Cortex of kidney (tissue), 1 donor: ENCODE measurements around the gene SYNPR.

ENCODE experiments used
- DNase-seq: peaks from one replicate; lab custom pipeline; 2025; lab: John Stamatoyannopoulos, UW

SYNPR gene

DNA sequence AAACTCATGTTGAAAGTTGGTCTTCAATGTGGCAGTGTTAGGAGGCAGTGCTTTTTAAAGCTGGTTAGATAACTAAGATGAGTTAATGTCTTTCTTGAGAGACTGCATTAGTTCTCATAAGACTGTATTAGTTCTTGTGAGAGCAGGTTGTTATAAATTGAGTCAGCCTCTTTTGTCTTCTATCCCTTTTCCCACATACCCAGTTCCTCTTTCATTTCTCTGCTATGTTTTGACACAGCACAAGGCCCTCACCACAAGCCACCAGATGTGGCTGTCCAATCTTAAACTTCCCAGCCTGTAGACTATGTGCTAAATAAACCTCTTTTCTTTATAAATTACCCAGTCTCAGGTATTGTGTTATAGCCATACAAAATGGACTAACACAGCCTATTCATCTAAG is 279.8 kb downstream of the SYNPR start:
- DNase-seq = no peak

DNA sequence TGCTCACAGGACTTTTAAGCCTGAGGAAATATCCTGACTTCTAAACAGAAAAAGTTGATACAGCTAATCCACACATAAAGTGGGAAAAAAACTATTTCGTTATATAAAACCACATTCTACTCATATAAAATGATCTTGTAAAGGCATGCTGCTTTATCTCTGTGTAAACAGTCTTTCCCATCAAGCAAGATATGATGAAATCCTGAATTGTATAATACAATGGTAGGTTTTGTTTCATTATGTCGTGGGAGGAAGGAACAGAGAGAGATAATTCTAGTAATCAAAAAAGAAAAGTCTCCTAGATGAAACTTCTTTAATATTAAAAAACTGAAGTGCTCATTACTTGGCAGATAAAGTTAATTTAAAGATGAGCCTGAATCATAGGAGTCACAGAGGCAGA is 281.8 kb downstream of the SYNPR start:
- no peak for DNase-seq

DNA sequence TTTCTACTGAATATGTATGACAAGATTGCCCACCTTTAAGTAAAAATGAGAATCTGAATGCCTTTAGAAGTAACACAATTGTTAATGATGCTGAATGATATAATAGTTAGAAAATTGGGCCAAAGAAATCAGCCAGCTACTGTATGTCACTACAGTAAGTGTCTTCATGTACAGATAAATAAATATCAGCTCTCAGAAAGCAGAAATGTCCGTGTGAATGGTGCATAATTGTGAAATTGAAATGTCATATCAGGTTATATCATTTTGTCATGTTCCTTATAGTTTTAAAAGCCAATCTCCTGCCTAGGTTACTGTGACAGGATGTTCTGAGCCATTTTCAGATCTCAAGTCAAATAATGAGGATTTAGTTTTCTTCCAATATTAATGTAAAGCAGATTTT is 283.8 kb downstream of the SYNPR start:
- no peak for DNase-seq

DNA sequence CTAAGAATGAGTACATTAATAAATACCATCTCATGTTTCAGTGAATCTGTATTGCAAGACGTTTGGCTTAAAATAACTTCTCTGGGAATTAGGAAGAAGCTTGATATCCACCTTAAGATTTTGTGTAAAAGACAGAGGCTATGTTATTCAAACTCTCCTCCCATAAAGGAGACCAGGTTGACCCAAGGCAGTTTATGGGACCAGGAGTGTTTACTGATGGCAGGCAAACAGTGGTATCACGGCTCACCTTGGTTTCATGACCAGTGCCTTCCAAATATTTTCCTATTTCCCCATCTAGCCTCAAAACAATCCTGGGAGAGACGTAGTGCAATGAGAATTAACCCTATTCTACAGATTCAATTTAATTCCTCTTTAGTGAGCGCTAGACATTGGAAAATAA is 284.2 kb downstream of the SYNPR start:
- no peak for DNase-seq

GRCh38 chr3:63563572-63563971 is 285.5 kb downstream of the SYNPR start:
- no peak for DNase-seq

GRCh38 chr3:63565220-63565619 is 287.1 kb downstream of the SYNPR start:
- no peak for DNase-seq

- no peak for DNase-seq
These were observed 293.6 kb downstream of the SYNPR start for GRCh38 chr3:63571682-63572081.

- no peak for DNase-seq
These were observed 298.7 kb downstream of the SYNPR start for GRCh38 chr3:63576846-63577245.

DNA sequence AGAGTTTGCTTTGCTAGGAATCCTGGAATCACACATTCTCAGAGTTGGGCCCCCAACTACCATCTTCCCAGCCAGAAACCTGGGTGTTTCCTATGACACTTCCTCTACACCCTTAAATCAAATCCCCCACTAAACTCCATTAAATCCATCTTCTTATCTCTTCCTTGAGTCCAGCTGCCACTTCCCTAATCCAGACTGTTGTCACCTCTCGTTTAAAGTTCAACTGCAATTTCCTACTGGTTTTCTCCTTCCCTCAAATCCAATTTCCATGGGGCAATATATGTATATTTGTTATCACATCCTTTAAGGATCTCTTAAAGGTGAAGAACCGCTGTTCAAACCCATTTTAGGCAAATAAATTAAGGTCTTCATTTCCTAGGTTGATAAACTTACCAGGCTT is 300.8 kb downstream of the SYNPR start:
- DNase-seq = no peak

GRCh38 chr3:63580151-63580550 is 302.0 kb downstream of the SYNPR start:
- no peak for DNase-seq

- DNase-seq = no peak
These were observed 304.9 kb downstream of the SYNPR start for GRCh38 chr3:63582943-63583500.

GRCh38 chr3:63584681-63585080 is 306.6 kb downstream of the SYNPR start:
- no peak for DNase-seq

GRCh38 chr3:63585927-63586326 is 307.8 kb downstream of the SYNPR start:
- no peak for DNase-seq

DNA sequence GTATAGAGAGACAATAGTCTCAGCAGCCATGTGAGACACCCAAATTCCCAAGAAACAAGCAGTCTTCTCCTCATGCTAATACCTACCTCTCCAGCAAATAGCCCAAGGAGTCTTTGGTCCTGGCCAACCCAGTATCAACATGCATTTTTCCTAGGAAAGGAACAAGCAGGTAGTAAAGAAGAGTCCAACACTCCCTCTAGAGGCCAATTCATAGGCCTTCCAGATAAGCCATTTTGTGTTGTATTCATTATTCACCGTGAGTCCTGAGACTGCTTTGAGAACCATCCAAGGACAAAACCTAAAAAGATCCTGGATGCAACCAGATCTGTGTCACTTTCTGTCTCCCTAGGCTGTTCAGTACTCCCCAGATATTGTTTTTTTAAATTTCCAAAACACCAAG is 310.8 kb downstream of the SYNPR start:
- no peak for DNase-seq

DNA sequence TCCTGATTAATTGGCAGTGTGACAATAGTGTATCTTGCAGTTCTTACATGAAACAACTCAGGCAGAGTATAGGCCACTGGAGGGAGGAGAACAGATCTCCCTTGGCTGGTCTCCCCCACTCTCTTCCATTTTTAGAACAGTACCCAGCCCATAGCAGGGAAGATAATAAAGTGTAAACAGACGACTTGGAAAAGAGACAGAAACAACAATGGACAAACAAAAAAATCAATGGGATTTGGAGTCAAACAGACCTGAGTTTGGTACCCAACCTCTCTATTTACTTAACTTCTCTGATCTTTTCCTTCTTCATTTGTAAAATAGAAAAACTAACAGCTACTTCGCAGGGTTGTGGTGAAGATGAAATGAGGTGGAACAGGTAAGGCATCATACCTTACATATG is 315.7 kb downstream of the SYNPR start:
- DNase-seq = no peak

- no peak for DNase-seq
These were observed 317.1 kb downstream of the SYNPR start for GRCh38 chr3:63595221-63595620.

- no peak for DNase-seq
These were observed 318.9 kb downstream of the SYNPR start for GRCh38 chr3:63597019-63597418.

DNA sequence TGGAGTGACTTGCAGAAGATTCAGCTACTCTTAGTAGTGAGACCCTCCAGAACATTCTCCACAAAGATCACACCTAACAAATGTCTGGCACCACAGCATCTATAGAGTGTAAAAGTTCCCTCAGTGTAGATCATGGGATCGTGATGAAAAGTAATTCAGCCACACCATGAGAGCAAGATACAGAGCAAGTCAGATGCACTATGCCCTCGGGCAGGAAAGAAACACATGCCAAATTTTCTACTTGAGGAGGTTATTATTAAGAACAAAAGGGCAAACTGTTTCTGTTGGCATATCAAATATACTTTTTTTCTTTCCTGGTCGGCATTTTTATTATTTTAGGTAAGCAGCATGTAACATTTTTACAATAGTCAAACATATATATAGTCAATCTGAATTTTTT is 329.6 kb downstream of the SYNPR start:
- DNase-seq = no peak

GRCh38 chr3:63609408-63609807 is 331.3 kb downstream of the SYNPR start:
- DNase-seq = no peak

DNA sequence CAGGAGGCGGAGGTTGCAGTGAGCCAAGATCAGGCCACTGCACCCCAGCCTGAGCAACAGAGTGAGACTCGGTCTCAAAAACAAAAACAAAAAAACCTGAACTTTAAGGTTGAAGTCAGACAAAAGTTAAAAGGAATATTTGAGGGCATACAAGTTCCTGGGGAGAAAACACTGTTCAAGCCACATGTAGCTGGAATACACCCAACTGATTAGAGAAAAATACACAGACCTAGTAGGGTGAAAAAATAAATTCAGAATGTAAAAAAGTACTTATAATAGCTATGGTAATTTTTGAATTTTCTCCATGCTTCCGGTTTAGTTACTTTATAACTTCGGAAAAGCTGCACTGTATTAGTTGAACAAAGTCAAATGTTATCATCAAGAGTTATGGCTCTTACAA is 331.7 kb downstream of the SYNPR start:
- no peak for DNase-seq

GRCh38 chr3:63611382-63611781 is 333.3 kb downstream of the SYNPR start:
- DNase-seq = no peak

- DNase-seq = no peak
These were observed 335.5 kb downstream of the SYNPR start for GRCh38 chr3:63613561-63613960.

DNA sequence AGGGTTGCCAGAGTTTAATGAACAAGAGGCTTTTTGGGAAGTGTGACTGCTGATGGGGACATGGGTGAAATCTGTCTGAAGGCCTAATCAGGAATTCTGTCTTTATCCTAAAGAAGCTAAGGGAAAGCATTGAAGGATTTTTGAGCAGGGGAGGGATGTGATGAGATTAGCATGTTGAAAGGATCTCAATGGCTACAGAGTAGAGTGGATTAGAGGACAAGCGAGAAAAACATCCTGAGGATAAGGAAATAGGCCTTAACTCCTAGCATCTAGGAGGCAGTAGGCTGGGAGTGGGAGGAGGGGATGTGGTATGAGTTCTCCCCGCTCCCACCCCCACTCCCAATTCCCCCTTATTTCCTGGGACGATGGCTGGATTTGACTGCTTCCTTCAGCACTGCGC is 339.3 kb downstream of the SYNPR start:
- no peak for DNase-seq

DNA sequence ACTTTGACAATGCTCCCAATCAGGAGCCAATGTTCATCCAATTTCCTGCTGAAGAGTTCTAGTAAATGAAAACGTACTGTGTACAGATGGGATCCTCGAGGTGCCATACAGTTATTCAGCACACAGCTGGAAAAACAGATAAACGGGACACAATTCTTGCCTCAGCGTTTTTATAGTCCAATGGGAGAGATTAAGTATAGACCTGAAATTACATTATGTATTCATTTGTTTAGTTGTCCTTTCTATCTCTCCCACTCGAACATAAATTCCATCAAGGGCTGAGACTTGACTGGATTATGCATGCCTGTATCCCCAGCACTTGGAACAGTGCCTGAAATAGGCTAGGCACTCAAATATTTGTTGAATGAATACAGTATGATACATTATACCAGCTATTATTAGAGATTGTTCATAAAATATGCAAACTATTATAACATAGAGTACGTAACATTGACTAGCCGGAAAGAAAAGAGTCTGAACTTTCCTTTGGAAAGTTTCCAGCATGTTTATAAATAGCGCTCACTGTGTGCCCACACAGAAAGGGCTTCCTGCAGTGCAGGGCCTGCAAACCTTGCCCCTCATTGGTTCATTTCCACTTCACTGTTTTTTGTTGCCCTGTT is 346.9 kb downstream of the SYNPR start:
- no peak for DNase-seq
